ENCODE measurements around the gene S100A9. TPM values are rescaled to one million over a fixed set of nuclear protein-coding genes. Genes with fewer than 3 reads are reported as not detected.

S100A9 gene
- total RNA-seq, 1 experiment from 2014 or later: 0.59 TPM

DNA sequence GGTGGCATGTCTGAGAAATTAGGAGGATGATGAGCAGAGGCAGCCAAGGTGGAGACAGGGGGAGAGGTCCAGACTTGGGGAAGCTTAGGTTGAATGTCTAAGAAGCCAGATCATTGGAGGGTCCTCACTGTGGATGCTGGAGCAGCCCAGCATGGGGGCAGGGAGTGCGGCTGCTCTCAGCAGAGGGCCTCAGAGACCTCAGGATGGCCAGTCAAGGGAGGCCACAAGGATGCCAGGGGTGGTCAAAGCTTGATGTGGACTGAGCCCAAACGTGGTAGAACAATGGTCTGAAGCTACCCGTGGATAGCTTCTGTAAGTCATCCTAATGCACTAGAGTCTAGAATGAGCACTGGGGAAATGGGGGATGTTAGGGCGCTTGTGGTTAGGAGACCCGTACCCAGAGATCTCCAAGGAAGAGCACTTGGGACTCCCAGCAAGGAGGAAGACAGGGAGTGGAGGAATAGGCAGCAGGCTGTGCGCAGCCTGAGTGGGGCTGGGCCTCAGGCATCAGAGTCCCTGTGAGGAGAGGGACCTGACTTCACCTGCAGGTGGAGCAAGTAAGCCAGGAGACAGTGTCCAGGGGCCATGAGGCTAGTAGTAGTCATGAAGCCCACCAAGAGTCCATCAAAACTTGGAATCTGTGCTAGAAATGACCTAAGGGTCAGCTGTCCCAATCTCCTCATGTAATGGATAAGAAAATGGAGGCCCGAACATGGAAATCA, 4.3 kb upstream of the S100A9 start:
- peak; percentile 69 for ATAC-seq
- POLR2A ChIA-PET: no interaction called here

More for the DNA sequence above, 4.3 kb upstream of the S100A9 start:
- Histone ChIP-seq H3K4me1 (ENCODE audit: control insufficient read depth in 1 of 2, insufficient read depth in 2 of 2, low read length in 2 of 2) (no peaks in the 10 kb centered on the region; a peak in 1 of 4 replicates), H4K20me1 (ENCODE audit: insufficient read depth) (no peaks in the 10 kb centered on the region), H3K4me3 (replicated peaks in 1 of 2; ENCODE audit: low read depth in 1 of 2, low read length in 2 of 2) (no peak overlapping the region), H3K9ac (ENCODE audit: low read length) (no peak overlapping the region), H3K9me3 (ENCODE audit: control insufficient read depth in 1 of 2, insufficient read depth in 1 of 2, low read depth in 1 of 2, low read length in 2 of 2) (no peaks in the 10 kb centered on the region), H3K36me3 (ENCODE audit: control insufficient read depth in 1 of 2, insufficient read depth in 2 of 2, low read length in 2 of 2) (no peaks in the 10 kb centered on the region), H2AFZ (ENCODE audit: low read depth, low read length, poor library complexity, severe bottlenecking) (peak overlapping the region; percentile 33), H3K4me2 (ENCODE audit: low read length) (no peak overlapping the region), H3K9me2 (ENCODE audit: insufficient read depth) (no peaks in the 10 kb centered on the region), H3K79me2 (ENCODE audit: insufficient read depth, low read length) (no peaks in the 10 kb centered on the region), H3K27me3 (ENCODE audit: insufficient read depth, low read length) (peaks cover 22% of the 10 kb centered on the region), H3K27ac (ENCODE audit: low read depth, low read length) (no peak overlapping the region)
- TF ChIP-seq RAD21 (IDR thresholded peaks at IDR 0.05; ENCODE audit: low read depth): peak; percentile 58
- TF ChIP-seq, protein P1, sequence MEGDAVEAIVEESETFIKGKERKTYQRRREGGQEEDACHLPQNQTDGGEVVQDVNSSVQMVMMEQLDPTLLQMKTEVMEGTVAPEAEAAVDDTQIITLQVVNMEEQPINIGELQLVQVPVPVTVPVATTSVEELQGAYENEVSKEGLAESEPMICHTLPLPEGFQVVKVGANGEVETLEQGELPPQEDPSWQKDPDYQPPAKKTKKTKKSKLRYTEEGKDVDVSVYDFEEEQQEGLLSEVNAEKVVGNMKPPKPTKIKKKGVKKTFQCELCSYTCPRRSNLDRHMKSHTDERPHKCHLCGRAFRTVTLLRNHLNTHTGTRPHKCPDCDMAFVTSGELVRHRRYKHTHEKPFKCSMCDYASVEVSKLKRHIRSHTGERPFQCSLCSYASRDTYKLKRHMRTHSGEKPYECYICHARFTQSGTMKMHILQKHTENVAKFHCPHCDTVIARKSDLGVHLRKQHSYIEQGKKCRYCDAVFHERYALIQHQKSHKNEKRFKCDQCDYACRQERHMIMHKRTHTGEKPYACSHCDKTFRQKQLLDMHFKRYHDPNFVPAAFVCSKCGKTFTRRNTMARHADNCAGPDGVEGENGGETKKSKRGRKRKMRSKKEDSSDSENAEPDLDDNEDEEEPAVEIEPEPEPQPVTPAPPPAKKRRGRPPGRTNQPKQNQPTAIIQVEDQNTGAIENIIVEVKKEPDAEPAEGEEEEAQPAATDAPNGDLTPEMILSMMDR (IDR thresholded peaks at IDR 0.05 in 2 of 3, conservative IDR thresholded peaks at IDR 0.05 in 1 of 3; ENCODE audit: borderline replicate concordance in 1 of 3, insufficient read depth in 1 of 3, low read depth in 2 of 3, low read length in 2 of 3): peak; percentile 58 to 70 (median 60)
- TF ChIP-seq, protein P2, sequence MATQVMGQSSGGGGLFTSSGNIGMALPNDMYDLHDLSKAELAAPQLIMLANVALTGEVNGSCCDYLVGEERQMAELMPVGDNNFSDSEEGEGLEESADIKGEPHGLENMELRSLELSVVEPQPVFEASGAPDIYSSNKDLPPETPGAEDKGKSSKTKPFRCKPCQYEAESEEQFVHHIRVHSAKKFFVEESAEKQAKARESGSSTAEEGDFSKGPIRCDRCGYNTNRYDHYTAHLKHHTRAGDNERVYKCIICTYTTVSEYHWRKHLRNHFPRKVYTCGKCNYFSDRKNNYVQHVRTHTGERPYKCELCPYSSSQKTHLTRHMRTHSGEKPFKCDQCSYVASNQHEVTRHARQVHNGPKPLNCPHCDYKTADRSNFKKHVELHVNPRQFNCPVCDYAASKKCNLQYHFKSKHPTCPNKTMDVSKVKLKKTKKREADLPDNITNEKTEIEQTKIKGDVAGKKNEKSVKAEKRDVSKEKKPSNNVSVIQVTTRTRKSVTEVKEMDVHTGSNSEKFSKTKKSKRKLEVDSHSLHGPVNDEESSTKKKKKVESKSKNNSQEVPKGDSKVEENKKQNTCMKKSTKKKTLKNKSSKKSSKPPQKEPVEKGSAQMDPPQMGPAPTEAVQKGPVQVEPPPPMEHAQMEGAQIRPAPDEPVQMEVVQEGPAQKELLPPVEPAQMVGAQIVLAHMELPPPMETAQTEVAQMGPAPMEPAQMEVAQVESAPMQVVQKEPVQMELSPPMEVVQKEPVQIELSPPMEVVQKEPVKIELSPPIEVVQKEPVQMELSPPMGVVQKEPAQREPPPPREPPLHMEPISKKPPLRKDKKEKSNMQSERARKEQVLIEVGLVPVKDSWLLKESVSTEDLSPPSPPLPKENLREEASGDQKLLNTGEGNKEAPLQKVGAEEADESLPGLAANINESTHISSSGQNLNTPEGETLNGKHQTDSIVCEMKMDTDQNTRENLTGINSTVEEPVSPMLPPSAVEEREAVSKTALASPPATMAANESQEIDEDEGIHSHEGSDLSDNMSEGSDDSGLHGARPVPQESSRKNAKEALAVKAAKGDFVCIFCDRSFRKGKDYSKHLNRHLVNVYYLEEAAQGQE (IDR thresholded peaks at IDR 0.05; ENCODE audit: low read depth): no peak
- no TSS peak for BruUV-seq (replicated peaks)
- peak; percentile 8 for DNase-seq (ENCODE audit: low read depth, low spot score)
- RAD21 ChIA-PET (ENCODE audit: low non-redundant PET in 1 of 2, low total read pairs in 2 of 2, uncharacterized antibody in 2 of 2, unreplicated experiment in 2 of 2): interaction anchor here (2.0 to 3.9 kb wide), 2 partner anchors 141 to 142 kb away, joined by 7 to 21 read pairs; no protein-coding TSS in a partner anchor
- intact Hi-C loops (cut with micrococcal nuclease): loop anchor here (2.0 to 5.0 kb wide), 5 partner anchors 51 to 919 kb away; partner anchors contain the start of genes HAX1, S100A1 and S100A13
- CTCF ChIA-PET: interaction anchor here (0.8 to 6.7 kb wide), 17 partner anchors 10 to 981 kb away, joined by 3 to 133 read pairs (median 4); partner anchors contain the start of genes CHTOP and PGLYRP3
